WTC11 (cell line): ENCODE measurements around the gene CLNK. TPM values are rescaled to one million over a fixed set of nuclear protein-coding genes. Genes with fewer than 3 reads are reported as not detected.

Experiments
- ATAC-seq: fragments of 200-7000 bp; cut with Tn5 transposase; 2 replicates; pipeline ENCODE4 v1.10.0; 2021; ENCODE audit warnings: mild to moderate bottlenecking, moderate library complexity
- CTCF ChIA-PET: fragments of 300-600 bp; sonication (Branson Sonifier 250); formaldehyde crosslinking; loops from one replicate; lab custom pipeline; 2021; ENCODE audit warnings: antibody characterized with exemption; lab: Charles Lee
- POLR2A ChIA-PET: fragments of 350-600 bp; sonication (Branson Sonifier 250); formaldehyde crosslinking; loops from one replicate; lab custom pipeline; 2021; ENCODE audit warnings: antibody characterized with exemption; lab: Charles Lee
- DNase-seq: peaks from one replicate; pipeline ENCODE4 v3.0.0; 2021; ENCODE audit warnings: low spot score
- H3K27ac Mint-ChIP-seq: 2 replicates; pipeline ENCODE4 v1.8.0; 2021; ENCODE audit warnings: mixed read lengths
- H3K27me3 Mint-ChIP-seq: 2 replicates; pipeline ENCODE4 v1.8.0; 2021; ENCODE audit warnings: low read depth, mild to moderate bottlenecking, moderate library complexity, mixed read lengths
- H3K36me3 Mint-ChIP-seq: 2 replicates; pipeline ENCODE4 v1.8.0; 2021; ENCODE audit warnings: mixed read lengths
- H3K4me1 Mint-ChIP-seq: 2 replicates; pipeline ENCODE4 v1.8.0; 2022; ENCODE audit warnings: mixed read lengths
- H3K4me3 Mint-ChIP-seq: 2 replicates; pipeline ENCODE4 v1.8.0; 2021; ENCODE audit warnings: mild to moderate bottlenecking, moderate library complexity, mixed read lengths
- H3K9me3 Mint-ChIP-seq: 2 replicates; pipeline ENCODE4 v1.8.0; 2021; ENCODE audit warnings: mixed read lengths
- AFF4 ChIP-seq: sonication (generic); formaldehyde crosslinking; IDR thresholded peaks from 2 replicates; pipeline ENCODE4 v1.8.1; 2023; ENCODE audit warnings: mild to moderate bottlenecking, missing genetic modification reagents, borderline replicate concordance
- ERG ChIP-seq: fragments of 250-450 bp; sonication (Bioruptor Pico); IDR thresholded peaks from 2 replicates; pipeline ENCODE4 v1.8.0; 2021; ENCODE audit warnings: mild to moderate bottlenecking
- MAX ChIP-seq: sonication (generic); formaldehyde crosslinking; IDR thresholded peaks from 2 replicates; pipeline ENCODE4 v1.8.0; 2022; ENCODE audit warnings: mild to moderate bottlenecking, missing genetic modification reagents
- NFE2L1 ChIP-seq: sonication (generic); formaldehyde crosslinking; IDR thresholded peaks from 2 replicates; pipeline ENCODE4 v1.8.1; 2023; ENCODE audit warnings: missing genetic modification reagents
- NR1H2 ChIP-seq: sonication (generic); formaldehyde crosslinking; IDR thresholded peaks from 2 replicates; pipeline ENCODE4 v1.9.0; 2021; ENCODE audit warnings: mild to moderate bottlenecking, moderate library complexity, missing genetic modification reagents
- PREB ChIP-seq: sonication (generic); formaldehyde crosslinking; IDR thresholded peaks from 2 replicates; pipeline ENCODE4 v1.8.1; 2022; ENCODE audit warnings: mild to moderate bottlenecking, missing genetic modification reagents, moderate library complexity, borderline replicate concordance
- SOX15 ChIP-seq: fragments of 250-450 bp; sonication (Bioruptor Pico); IDR thresholded peaks from 2 replicates; pipeline ENCODE4 v1.9.0; 2021; ENCODE audit warnings: mild to moderate bottlenecking
- STAT6 ChIP-seq: sonication (generic); formaldehyde crosslinking; conservative IDR thresholded peaks from 2 replicates; pipeline ENCODE4 v1.8.1; 2023; ENCODE audit warnings: mild to moderate bottlenecking, low read depth, missing genetic modification reagents, moderate library complexity
- TEAD4 ChIP-seq: sonication (generic); formaldehyde crosslinking; IDR thresholded peaks from 2 replicates; pipeline ENCODE4 v1.8.0; 2022; ENCODE audit warnings: mild to moderate bottlenecking, missing genetic modification reagents
- USF2 ChIP-seq: sonication (generic); formaldehyde crosslinking; IDR thresholded peaks from 2 replicates; pipeline ENCODE4 v1.8.1; 2023; ENCODE audit warnings: mild to moderate bottlenecking, missing genetic modification reagents, moderate library complexity
- ZMAT4 ChIP-seq: fragments of 250-450 bp; sonication (Bioruptor Pico); IDR thresholded peaks from 2 replicates; pipeline ENCODE4 v1.9.0; 2021; ENCODE audit warnings: mild to moderate bottlenecking
- ZNF423 ChIP-seq: fragments of 250-450 bp; sonication (Bioruptor Pico); IDR thresholded peaks from 2 replicates; pipeline ENCODE4 v2.1.2; 2022; ENCODE audit warnings: mild to moderate bottlenecking, moderate library complexity
- ZNF425 ChIP-seq: fragments of 250-450 bp; sonication (Bioruptor Pico); conservative IDR thresholded peaks from 2 replicates; pipeline ENCODE4 v1.9.0; 2021; ENCODE audit warnings: mild to moderate bottlenecking
- ZNF512 ChIP-seq: sonication (generic); formaldehyde crosslinking; IDR thresholded peaks from 2 replicates; pipeline ENCODE4 v1.8.1; 2022; ENCODE audit warnings: missing genetic modification reagents, borderline replicate concordance
- ZNF671 ChIP-seq: fragments of 250-450 bp; sonication (Bioruptor Pico); IDR thresholded peaks from 2 replicates; pipeline ENCODE4 v1.8.0; 2021; ENCODE audit warnings: mild to moderate bottlenecking
- total RNA-seq: library from RNA; stranded (reverse); gene quantifications from 3 replicates; pipeline ENCODE4 v1.2.3, GENCODE V29; 2021

CLNK gene
- total RNA-seq, 1 experiment from 2014 or later: not detected

- no peak overlapping the region for H3K27ac Mint-ChIP-seq
- no peak for ATAC-seq
Observed at GRCh38 chr4:10696253-10696652, 11.7 kb upstream of the CLNK start.

More at GRCh38 chr4:10696253-10696652, 11.7 kb upstream of the CLNK start:
- Mint-ChIP-seq H3K9me3 (peaks cover 64% of the 10 kb centered on the region), H3K27me3 (peaks cover 5% of the 10 kb centered on the region; the same call in 1 of the 2 replicates), H3K4me3 (no peak overlapping the region), H3K36me3 (peaks cover 44% of the 10 kb centered on the region), H3K4me1 (no peaks in the 10 kb centered on the region)
- DNase-seq: no peak
- TF ChIP-seq MAX (no peak), ZNF671 (CRISPR knock-in tag) (no peak), TEAD4 (CRISPR knock-in tag) (no peak), ERG (no peak), USF2 (CRISPR knock-in tag) (no peak), ZNF425 (CRISPR knock-in tag) (no peak), ZNF423 (no peak), AFF4 (CRISPR knock-in tag) (no peak), SOX15 (CRISPR knock-in tag) (no peak), ZNF512 (CRISPR knock-in tag) (no peak), NFE2L1 (no peak), PREB (CRISPR knock-in tag) (no peak), ZMAT4 (CRISPR knock-in tag) (no peak), NR1H2 (CRISPR knock-in tag) (no peak), STAT6 (CRISPR knock-in tag) (no peak)
- ChIA-PET POLR2A (no interaction called here), CTCF (no interaction called here)
